ENCODE measurements around the gene GTF3C4. TPM values are rescaled to one million over a fixed set of nuclear protein-coding genes. Genes with fewer than 3 reads are reported as not detected.
"Not testable (repeated sequence)": the region's sequence is repeated elsewhere in the genome, so short reads cannot be mapped to it uniquely, and the experiment has no call there.

Gene GTF3C4
- total RNA-seq, 1 donor from 2014 or later, result 16.3 TPM

DNA sequence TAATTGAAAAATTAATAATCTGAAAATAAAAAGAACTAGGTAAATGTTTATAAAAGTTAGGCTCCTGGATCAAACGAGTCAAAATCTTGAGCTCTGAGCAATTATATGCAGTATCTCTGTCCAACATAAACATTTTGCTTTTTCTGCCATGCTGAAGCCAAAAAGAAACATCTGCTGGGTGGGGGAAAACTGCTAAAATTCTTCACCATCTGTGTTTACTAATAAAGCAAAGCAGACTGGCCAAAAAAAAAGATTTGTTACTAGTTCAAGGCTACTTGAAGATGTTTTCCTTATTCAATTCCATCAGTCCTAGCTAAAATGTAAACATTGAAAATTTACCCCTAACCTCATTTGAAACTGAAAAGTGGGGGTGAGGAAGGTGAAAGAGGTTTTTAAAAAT lies 29.7 kb downstream of the GTF3C4 start:
- DNase-seq (ENCODE audit: low spot score), result no peak

DNA sequence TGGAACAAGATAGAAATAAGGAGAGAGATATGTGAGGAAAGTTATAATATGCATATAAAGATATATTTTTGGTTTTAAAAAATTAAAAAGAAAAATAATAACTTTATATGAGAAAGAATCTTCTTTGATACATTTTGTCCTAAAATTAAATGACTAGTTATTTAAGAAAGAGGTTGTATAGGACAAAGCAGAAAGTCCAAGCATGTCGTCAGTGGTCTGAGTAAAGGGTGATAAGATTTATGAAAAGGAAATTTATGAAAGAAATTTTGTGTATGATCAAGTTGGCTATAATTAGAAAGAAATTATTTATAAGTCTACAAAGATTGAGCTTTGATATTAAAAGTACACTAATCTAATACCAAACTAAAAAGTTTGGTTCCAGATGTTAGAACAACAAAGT lies 32.0 kb downstream of the GTF3C4 start:
- no peak for DNase-seq (ENCODE audit: low spot score)

DNA sequence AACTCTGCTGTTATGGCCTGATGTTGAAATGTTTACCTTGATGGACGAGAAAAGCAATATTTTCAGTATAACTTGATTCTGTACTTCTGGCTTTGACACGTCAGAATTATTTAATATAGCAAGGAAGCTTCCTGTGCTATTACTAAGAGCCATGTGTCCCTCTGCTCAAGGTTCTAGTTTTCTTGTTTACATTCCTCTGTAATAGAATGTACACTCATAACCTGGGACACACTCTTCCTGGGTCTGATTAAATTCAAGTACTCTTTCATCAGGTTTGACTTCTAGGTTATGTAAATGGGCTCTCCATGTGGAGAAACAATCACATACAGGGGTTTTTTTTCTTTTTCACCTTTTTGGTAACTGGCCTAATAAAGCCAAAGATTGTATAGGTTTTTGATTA lies 33.1 kb downstream of the GTF3C4 start:
- DNase-seq (ENCODE audit: low spot score), result no peak

GRCh38 chr9:132708239-132708638 lies 38.0 kb downstream of the GTF3C4 start:
- no peak for DNase-seq (ENCODE audit: low spot score)

- no peak for DNase-seq (ENCODE audit: low spot score)
Observed at GRCh38 chr9:132708769-132709430, 38.6 kb downstream of the GTF3C4 start.

DNA sequence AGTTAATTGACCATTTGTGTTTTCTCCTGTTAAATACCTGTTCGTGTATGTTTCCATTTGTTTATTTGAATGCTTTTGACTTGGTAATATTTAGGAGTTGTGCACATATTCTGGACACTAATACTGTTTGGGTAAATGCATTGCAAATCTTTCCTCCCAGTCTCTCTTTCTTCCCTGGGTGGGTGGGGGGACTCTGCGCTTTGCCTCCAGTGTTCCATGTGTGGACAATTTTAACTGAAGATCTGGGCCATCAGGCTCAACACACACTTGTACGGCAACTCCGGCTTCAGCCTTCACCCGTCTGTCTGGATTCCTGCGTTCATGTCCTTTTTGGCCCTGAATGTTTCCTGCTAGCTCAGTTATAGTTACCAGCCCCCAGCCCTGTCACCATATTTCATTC lies 40.1 kb downstream of the GTF3C4 start:
- DNase-seq (ENCODE audit: low spot score), result no peak

- DNase-seq (ENCODE audit: low spot score), result not testable (repeated sequence)
Observed at GRCh38 chr9:132711152-132711551, 40.9 kb downstream of the GTF3C4 start.

- no peak for DNase-seq (ENCODE audit: low spot score)
Observed at GRCh38 chr9:132711846-132712245, 41.6 kb downstream of the GTF3C4 start.

- no peak for DNase-seq (ENCODE audit: low spot score)
Observed at GRCh38 chr9:132712753-132713152, 42.5 kb downstream of the GTF3C4 start.

GRCh38 chr9:132716007-132716406 lies 45.7 kb downstream of the GTF3C4 start:
- no peak for DNase-seq (ENCODE audit: low spot score)

DNA sequence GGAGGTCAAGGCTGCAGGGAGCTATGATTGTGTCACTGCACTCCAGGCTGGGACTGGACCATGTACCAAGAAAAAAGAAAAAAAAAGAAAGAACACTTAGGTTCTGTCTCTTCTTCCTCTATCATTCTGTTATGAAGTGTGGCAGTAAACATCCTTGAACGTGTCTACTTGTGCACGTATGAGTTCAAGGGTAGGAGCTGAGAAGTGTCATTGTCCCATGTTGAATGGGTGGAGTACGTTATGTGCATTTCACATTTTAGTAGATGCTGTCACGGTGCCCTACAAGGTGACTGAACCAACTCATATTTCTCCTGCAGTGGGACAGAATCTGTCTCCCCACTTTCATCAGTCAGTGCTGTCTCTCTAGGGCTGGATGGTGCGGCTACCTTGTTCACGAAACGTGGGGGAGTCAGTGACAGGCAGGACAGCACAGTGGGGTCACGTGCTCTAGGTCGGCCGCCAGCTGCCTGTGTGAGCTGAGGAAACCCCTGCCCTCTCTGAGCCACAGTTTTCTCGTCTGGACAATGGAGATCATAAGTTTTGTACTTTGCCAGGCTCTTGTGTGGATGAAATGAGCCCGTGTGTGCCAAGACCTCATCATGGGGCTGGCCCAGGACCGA lies 47.2 kb downstream of the GTF3C4 start:
- no peak for DNase-seq (ENCODE audit: low spot score)

DNA sequence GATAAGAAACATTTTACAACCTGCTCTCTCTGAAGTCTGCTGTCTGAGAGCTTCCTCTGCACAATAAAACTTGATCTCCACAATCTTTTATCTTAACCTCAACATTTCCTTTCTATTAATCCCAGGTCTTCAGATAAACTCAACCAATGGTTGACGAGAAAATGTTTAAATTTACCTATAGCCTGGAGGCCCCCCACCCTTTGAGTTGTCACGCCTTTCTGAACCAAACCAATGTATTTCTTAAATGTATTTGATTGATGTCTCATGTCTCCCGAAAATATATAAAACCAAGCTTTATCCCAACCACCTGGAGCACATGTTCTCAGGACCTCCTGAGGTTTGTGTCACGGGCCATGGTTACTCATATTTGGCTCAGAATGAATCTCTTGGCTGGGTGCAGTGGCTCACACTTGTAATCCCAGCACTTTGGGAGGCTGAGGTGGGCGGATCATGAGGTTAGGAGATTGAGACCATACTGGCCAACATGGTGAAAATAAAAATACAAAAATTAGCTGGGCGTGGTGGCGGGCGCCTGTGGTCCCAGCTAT lies 48.2 kb downstream of the GTF3C4 start:
- not testable (repeated sequence) for DNase-seq (ENCODE audit: low spot score)

DNA sequence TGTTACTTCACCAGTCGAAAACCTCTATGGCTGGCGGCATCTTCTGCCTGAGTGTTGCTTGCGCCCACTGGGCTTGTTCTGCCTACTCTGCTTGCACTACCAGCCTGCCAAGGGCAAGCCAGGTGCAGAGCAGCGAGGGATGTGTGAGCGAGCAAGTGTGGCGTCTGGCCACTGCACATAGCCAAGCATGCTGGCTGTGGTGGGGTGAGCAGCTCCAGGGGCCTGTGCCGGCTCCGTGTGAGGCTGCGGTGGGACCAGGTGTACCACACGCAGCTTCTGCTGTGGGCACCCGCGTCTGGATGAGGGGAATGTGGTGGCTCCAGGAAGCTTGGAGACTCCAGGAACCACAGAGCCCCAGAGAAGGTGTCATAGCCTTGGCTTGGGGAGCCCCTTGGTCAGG lies 51.4 kb downstream of the GTF3C4 start:
- DNase-seq (ENCODE audit: low spot score), result no peak

DNA sequence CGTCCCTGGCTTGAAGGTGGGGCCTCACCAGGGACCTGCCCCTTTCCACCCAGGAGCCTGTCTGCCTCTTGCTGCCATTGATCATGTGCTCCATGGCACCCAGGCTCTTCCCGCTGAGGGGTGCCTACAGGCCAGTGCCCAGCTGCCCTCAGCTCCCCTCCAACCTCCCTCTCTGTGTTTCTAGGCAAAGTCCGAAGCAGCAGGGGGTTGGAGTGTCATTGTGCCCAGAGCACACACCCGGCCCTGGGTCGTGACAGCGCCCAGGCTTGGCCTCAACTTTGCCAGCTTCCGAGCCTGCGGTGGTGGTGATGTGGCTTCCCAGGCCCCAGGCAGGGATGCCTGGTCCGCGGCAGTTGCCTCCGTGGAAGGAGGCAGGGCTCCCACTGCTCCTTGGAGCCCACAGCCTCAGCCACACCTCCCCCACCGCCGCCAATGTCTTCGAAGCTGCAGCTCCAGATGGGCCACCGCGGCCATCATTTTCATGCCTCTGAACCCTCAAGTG lies 52.4 kb downstream of the GTF3C4 start:
- no peak for DNase-seq (ENCODE audit: low spot score)

GRCh38 chr9:132723809-132724208 lies 53.5 kb downstream of the GTF3C4 start:
- no peak for DNase-seq (ENCODE audit: low spot score)

- no peak for DNase-seq (ENCODE audit: low spot score)
Observed at GRCh38 chr9:132725306-132725705, 55.0 kb downstream of the GTF3C4 start.

- no peak for DNase-seq (ENCODE audit: low spot score)
Observed at GRCh38 chr9:132726576-132727130, 56.4 kb downstream of the GTF3C4 start.

GRCh38 chr9:132728071-132728470 lies 57.8 kb downstream of the GTF3C4 start:
- DNase-seq (ENCODE audit: low spot score), result no peak

- DNase-seq (ENCODE audit: low spot score), result no peak
Observed at GRCh38 chr9:132728497-132728896, 58.2 kb downstream of the GTF3C4 start.

- DNase-seq (ENCODE audit: low spot score), result no peak
Observed at GRCh38 chr9:132729235-132729890, 59.1 kb downstream of the GTF3C4 start.

GRCh38 chr9:132730054-132731033 lies 60.1 kb downstream of the GTF3C4 start:
- no peak for DNase-seq (ENCODE audit: low spot score)

Data from mucosa of gallbladder (tissue), 1 donor.